Measurements from ENCODE around the gene SMYD1.

Gene SMYD1

DNA sequence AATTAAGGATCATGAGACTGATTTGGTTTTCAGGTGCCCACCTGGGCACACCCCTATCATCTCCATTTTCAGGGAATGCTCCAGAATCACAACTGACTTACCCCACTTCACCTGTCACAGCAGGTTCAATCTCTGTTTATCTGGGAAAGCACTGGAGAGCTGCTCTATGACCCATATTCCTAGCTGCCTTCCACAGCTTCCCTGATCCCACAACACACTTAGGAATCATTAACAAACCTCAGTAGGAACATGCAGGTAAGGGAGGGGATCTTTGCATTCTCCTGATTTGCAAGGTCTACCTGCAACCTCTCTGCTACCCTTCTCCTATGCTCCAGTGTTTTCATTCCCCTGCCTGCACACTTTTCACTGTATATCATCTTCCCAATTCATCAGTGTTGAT, 79.0 kb downstream of the SMYD1 start:
- Histone ChIP-seq H3K36me3 (ENCODE audit: control insufficient read depth, insufficient read depth, low read length) (no peaks in the 10 kb centered on the region), H3K27ac (ENCODE audit: low read depth, low read length) (no peak overlapping the region), H3K9ac (ENCODE audit: low read length) (no peak overlapping the region), H3K4me3 (ENCODE audit: low read length) (no peak overlapping the region), H3K27me3 (ENCODE audit: control insufficient read depth, insufficient read depth, low read length) (no peaks in the 10 kb centered on the region), H3K4me1 (ENCODE audit: control insufficient read depth, insufficient read depth, low read length) (no peaks in the 10 kb centered on the region)

DNA sequence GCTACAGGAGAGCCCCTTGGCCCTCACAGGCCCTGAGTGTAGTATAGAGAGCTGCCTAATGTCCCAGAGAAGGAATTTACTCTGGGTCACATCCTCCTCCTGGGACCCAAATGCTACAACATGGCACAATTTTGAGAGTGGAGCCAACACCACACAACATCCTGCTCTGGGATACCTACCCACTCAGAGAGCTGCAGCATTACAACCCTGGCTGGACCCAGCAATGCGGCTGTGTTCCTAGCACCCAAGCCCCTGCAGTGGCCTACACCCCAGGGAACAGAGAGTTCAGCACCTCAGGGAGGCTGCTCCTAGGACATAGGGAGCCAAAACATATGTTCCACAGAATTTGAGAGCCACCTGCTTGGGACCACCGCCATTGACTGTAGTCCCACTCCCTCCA, 79.5 kb downstream of the SMYD1 start:
- Histone ChIP-seq H3K27me3 (ENCODE audit: control insufficient read depth, insufficient read depth, low read length) (no peaks in the 10 kb centered on the region), H3K9ac (ENCODE audit: low read length) (no peak overlapping the region), H3K4me3 (ENCODE audit: low read length) (no peak overlapping the region), H3K27ac (ENCODE audit: low read depth, low read length) (no peak overlapping the region), H3K4me1 (ENCODE audit: control insufficient read depth, insufficient read depth, low read length) (no peaks in the 10 kb centered on the region), H3K36me3 (ENCODE audit: control insufficient read depth, insufficient read depth, low read length) (no peaks in the 10 kb centered on the region)

DNA sequence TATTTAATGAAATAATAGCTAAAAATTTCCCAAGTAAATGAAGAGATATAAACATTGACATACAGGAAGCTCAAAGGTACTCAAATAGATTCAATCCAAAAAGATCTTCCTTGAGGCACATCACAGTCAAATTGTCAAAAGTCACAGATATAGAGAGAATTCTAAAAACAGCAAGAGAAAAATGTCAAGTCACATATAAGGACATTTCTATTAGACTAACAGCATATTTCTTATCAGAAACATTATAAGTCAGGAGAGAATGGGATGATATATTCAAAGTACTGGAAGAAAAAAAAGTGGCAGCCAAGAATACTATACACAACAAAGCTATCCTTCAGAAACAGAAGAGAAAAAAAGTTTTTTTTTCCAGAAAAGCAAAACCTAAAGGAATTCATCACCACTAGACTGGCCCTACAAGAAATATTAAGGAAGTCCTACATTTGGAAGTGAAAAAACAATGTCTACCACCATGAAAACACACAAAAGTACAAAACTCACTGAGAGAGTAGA, 81.4 kb downstream of the SMYD1 start:
- Histone ChIP-seq H3K36me3 (ENCODE audit: control insufficient read depth, insufficient read depth, low read length) (no peaks in the 10 kb centered on the region), H3K4me3 (ENCODE audit: low read length) (no peak overlapping the region), H3K9ac (ENCODE audit: low read length) (no peak overlapping the region), H3K4me1 (ENCODE audit: control insufficient read depth, insufficient read depth, low read length) (no peaks in the 10 kb centered on the region), H3K27me3 (ENCODE audit: control insufficient read depth, insufficient read depth, low read length) (no peaks in the 10 kb centered on the region), H3K27ac (ENCODE audit: low read depth, low read length) (no peak overlapping the region)

DNA sequence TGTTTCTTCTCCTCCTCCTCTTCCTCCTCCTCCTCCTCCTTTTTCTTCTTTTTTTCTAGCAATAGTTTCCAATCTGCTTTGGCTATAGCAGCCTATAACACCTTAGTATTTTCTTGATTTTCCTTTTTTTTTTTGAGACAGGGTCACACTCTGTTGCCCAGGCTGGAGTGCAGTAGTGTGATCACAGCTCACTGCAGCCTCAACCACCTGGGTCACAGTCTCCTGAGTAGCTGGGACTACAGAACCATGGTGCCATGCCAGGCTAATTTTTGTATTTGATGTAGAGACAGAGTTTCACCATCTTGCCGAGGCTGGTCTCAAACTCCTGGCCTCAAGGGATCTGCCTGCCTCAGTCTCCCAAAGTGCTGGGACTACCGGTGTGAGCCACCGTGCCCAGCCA, 91.9 kb downstream of the SMYD1 start:
- no peak overlapping the region for H3K4me3 ChIP-seq (ENCODE audit: low read length)
- H3K9ac ChIP-seq (ENCODE audit: low read length) = no peak overlapping the region
- no peak overlapping the region for H3K27ac ChIP-seq (ENCODE audit: low read depth, low read length)

DNA sequence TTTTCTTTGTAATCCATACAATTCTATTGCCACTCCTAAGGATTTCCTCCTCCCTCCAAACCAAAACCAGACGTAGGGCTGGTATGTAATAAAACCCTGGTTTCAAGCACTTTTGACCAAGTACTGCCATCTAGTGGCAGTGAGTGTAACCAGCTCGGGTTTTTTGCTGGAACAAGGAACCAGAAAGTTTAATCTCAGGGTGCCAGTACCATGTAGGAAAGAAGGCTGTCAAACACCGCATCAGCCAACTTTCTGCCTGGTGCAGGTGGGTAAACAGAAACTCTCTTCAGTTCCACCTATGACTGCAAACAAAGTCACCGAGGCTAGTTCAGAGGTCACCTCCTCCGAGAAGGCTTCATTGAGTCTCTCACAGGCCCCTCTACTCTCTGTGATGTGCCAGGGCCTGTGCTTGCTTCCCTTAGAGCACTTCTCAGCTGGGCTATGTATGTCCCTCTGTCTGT, 92.4 kb downstream of the SMYD1 start:
- Histone ChIP-seq H3K36me3 (ENCODE audit: control insufficient read depth, insufficient read depth, low read length) (no peaks in the 10 kb centered on the region), H3K27me3 (ENCODE audit: control insufficient read depth, insufficient read depth, low read length) (no peaks in the 10 kb centered on the region), H3K9ac (ENCODE audit: low read length) (no peak overlapping the region), H3K4me1 (ENCODE audit: control insufficient read depth, insufficient read depth, low read length) (no peaks in the 10 kb centered on the region), H3K4me3 (ENCODE audit: low read length) (no peak overlapping the region), H3K27ac (ENCODE audit: low read depth, low read length) (no peak overlapping the region)

More for the DNA sequence above, 91.9 kb downstream of the SMYD1 start:
- Histone ChIP-seq H3K4me1 (ENCODE audit: control insufficient read depth, insufficient read depth, low read length) (no peaks in the 10 kb centered on the region), H3K36me3 (ENCODE audit: control insufficient read depth, insufficient read depth, low read length) (no peaks in the 10 kb centered on the region), H3K27me3 (ENCODE audit: control insufficient read depth, insufficient read depth, low read length) (no peaks in the 10 kb centered on the region)

DNA sequence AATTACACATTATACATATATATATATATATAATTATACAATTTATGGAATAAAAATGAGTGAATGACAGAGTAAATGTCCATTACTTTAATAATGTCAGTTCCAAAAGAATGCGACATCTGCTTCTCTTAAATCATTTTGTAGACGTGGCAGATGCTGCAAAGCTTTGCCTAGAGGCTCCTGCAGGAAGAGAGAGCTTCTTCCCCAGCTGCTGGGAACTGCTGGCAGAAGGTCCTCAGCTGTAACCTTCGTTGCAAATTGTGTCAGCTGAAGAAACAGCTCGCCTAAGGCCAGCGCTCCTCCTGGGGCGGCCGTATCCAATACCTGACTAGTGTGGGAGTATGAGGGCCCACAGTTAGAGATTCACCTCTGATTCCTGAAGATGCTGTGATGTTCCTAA, 92.9 kb downstream of the SMYD1 start:
- H3K9ac ChIP-seq (ENCODE audit: low read length) = no peak overlapping the region
- no peaks in the 10 kb centered on the region for H3K36me3 ChIP-seq (ENCODE audit: control insufficient read depth, insufficient read depth, low read length)
- H3K27ac ChIP-seq (ENCODE audit: low read depth, low read length) = no peak overlapping the region
- no peak overlapping the region for H3K4me3 ChIP-seq (ENCODE audit: low read length)
- H3K4me1 ChIP-seq (ENCODE audit: control insufficient read depth, insufficient read depth, low read length) = peaks cover 2% of the 10 kb centered on the region
- H3K27me3 ChIP-seq (ENCODE audit: control insufficient read depth, insufficient read depth, low read length) = no peaks in the 10 kb centered on the region

DNA sequence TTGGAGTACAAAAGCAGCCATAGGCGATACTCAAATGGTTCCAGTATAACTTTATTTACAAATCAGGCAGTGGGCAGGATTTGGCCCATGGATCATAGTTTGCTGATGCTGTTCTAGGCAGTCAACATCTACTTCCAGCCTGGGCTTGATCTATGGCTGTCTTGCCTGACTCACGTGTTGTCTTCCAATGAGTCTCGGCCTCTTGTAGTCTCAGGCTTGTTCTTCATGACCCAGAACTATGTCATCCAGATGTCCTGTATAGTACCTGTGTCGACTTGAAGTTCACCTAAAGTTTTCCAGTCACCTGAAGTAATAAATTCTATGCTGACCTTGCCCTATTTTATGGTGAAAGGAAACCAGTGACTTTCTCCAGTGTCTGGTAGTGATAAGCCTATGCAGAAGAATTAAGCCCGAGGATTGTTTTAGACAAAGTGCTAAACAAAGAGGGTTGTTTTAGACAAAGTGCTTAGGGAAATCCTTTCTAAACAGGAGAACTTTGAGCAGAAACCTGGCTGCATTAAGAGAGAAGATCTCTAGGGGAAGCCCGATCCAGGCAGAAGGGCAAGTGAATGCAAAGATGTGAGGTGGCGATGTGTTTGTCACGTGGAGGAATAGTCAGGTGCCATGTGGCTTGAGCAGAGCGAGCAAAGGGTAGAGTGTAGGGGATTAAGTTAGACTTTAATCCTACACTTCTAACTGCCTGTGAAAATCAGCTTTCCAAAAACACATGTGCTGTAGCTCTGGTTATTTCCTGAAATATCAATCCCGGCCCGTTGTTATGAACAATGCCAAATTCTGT, 94.0 kb downstream of the SMYD1 start:
- H3K36me3 ChIP-seq (ENCODE audit: control insufficient read depth, insufficient read depth, low read length) = no peaks in the 10 kb centered on the region
- peaks cover 3% of the 10 kb centered on the region for H3K4me1 ChIP-seq (ENCODE audit: control insufficient read depth, insufficient read depth, low read length)
- H3K27me3 ChIP-seq (ENCODE audit: control insufficient read depth, insufficient read depth, low read length) = no peaks in the 10 kb centered on the region

More for the DNA sequence above, 94.0 kb downstream of the SMYD1 start:
- Histone ChIP-seq H3K27ac (ENCODE audit: low read depth, low read length) (no peak overlapping the region), H3K4me3 (ENCODE audit: low read length) (no peak overlapping the region), H3K9ac (ENCODE audit: low read length) (no peak overlapping the region)
